K562 (cell line): ENCODE measurements around the gene CCDC116.
"Not testable (repeated sequence)": the region's sequence is repeated elsewhere in the genome, so short reads cannot be mapped to it uniquely, and the experiment has no call there.

Source experiments
- ARID3A ChIP-seq: IDR thresholded peaks from 2 replicates; pipeline ENCODE4 v1.6.1; 2012; ENCODE audit warnings: low read depth, low read length, improper control_type of control experiment, borderline replicate concordance
- TCF3 ChIP-seq: sonication (generic); formaldehyde crosslinking; IDR thresholded peaks from 2 replicates; pipeline ENCODE4 v1.4.0; 2020; ENCODE audit warnings: mild to moderate bottlenecking, missing genetic modification reagents
- ZMIZ1 ChIP-seq, 2 experiments: fragments of 150-350 bp in 1 of 2; IDR thresholded peaks; 2 replicates each; pipeline ENCODE4 v1.6.1; 2012 to 2016; ENCODE audit warnings: low read depth in 2 of 2, low read length in 2 of 2, mild to moderate bottlenecking in 1 of 2, moderate library complexity in 1 of 2
- ZNF318 ChIP-seq, 2 experiments: fragments of 450-650 bp; IDR thresholded peaks; 2 replicates each; pipeline ENCODE4 v1.6.1; 2016; ENCODE audit warnings: mild to moderate bottlenecking in 2 of 2, borderline replicate concordance in 1 of 2, low read depth in 1 of 2, moderate library complexity in 1 of 2

GRCh38 chr22:21645513-21645912 lies 13.0 kb downstream of the CCDC116 start:
- TF ChIP-seq ZNF318 (IDR thresholded peaks at IDR 0.05; ENCODE audit: borderline replicate concordance in 1 of 2, low read depth in 1 of 2); ZMIZ1 (IDR thresholded peaks at IDR 0.05; ENCODE audit: low read depth in 2 of 2, low read length in 2 of 2); TCF3 (CRISPR knock-in tag); ARID3A: not testable (repeated sequence)
